HEK293 (cell line): Measurements from ENCODE around the gene MDP1.

Source experiments
- CTCF ChIA-PET: fragments of 350-600 bp; formaldehyde crosslinking; extraction: SDS; loops from one replicate; lab custom pipeline; 2021; ENCODE audit warnings: antibody characterized with exemption; lab: Yijun Ruan, JAX
- POLR2A ChIA-PET: fragments of 300-600 bp; formaldehyde crosslinking; extraction: SDS; loops from one replicate; lab custom pipeline; 2020; ENCODE audit warnings: antibody characterized with exemption, inconsistent platforms; lab: Yijun Ruan, JAX
- H3K27ac ChIP-seq: fragments of 200-500 bp; sonication (Bioruptor generic); 2 replicates; pipeline ENCODE4 v1.5.1; 2014; ENCODE audit warnings: low read depth, low read length, control low read depth, inconsistent platforms; ENCODE audit errors: extremely low read depth
- H3K36me3 ChIP-seq, 2 experiments: fragments of 200-500 bp in 1 of 2; sonication (Bioruptor generic) in 1 of 2; 1 replicate in 1 of 2; 2 replicates in 1 of 2; pipeline ENCODE4 v1.5.1; 2014 to 2017; ENCODE audit warnings: inconsistent platforms in 2 of 2, low read length in 2 of 2; ENCODE audit not compliant: control insufficient read depth in 2 of 2, insufficient read depth in 1 of 2
- H3K4me1 ChIP-seq: fragments of 200-500 bp; sonication (Bioruptor generic); 2 replicates; pipeline ENCODE4 v1.5.1; 2014; ENCODE audit warnings: mild to moderate bottlenecking, low read length, inconsistent platforms; ENCODE audit not compliant: control insufficient read depth, insufficient read depth
- H3K4me3 ChIP-seq: 2 replicates; pipeline ENCODE4 v1.5.1; 2011; ENCODE audit warnings: low read depth, mild to moderate bottlenecking, control low read depth, low read length, moderate library complexity
- H3K9me3 ChIP-seq: fragments of 200-500 bp; sonication (Bioruptor generic); 2 replicates; pipeline ENCODE4 v1.5.1; 2014; ENCODE audit warnings: low read depth, low read length, inconsistent platforms; ENCODE audit not compliant: control insufficient read depth, insufficient read depth
- GLI4 ChIP-seq: fragments of 450-650 bp; formaldehyde crosslinking; IDR thresholded peaks from 2 replicates; pipeline ENCODE4 v1.5.1; 2016; ENCODE audit warnings: missing biosample characterization, missing genetic modification characterization
- GLIS1 ChIP-seq: fragments of 450-650 bp; formaldehyde crosslinking; IDR thresholded peaks from 2 replicates; pipeline ENCODE4 v1.5.1; 2016; ENCODE audit warnings: missing biosample characterization, missing genetic modification characterization
- MYNN ChIP-seq: fragments of 450-650 bp; formaldehyde crosslinking; IDR thresholded peaks from 2 replicates; pipeline ENCODE4 v1.5.1; 2016; ENCODE audit warnings: missing biosample characterization, missing genetic modification characterization, borderline replicate concordance
- OVOL3 ChIP-seq: fragments of 450-650 bp; formaldehyde crosslinking; IDR thresholded peaks from 2 replicates; pipeline ENCODE4 v1.5.1; 2016; ENCODE audit warnings: missing biosample characterization, missing genetic modification characterization
- SCRT2 ChIP-seq: fragments of 450-650 bp; formaldehyde crosslinking; IDR thresholded peaks from 2 replicates; pipeline ENCODE4 v1.5.1; 2016; ENCODE audit warnings: missing biosample characterization, missing genetic modification characterization
- SETDB1 ChIP-seq: IDR thresholded peaks from one replicate; pipeline ENCODE4 v1.6.1; 2017; ENCODE audit warnings: mild to moderate bottlenecking, low read length, moderate library complexity, mixed read lengths; ENCODE audit not compliant: insufficient read length
- ZBTB17 ChIP-seq: fragments of 450-650 bp; formaldehyde crosslinking; IDR thresholded peaks from 2 replicates; pipeline ENCODE4 v1.5.1; 2016; ENCODE audit warnings: missing biosample characterization, missing genetic modification characterization
- ZBTB48 ChIP-seq: fragments of 450-650 bp; formaldehyde crosslinking; IDR thresholded peaks from 2 replicates; pipeline ENCODE4 v1.5.1; 2016; ENCODE audit warnings: missing biosample characterization, missing genetic modification characterization
- ZNF114 ChIP-seq: fragments of 450-650 bp; formaldehyde crosslinking; IDR thresholded peaks from 2 replicates; pipeline ENCODE4 v1.5.0; 2017; ENCODE audit warnings: missing biosample characterization, missing genetic modification characterization
- ZNF140 ChIP-seq: fragments of 450-650 bp; formaldehyde crosslinking; IDR thresholded peaks from 2 replicates; pipeline ENCODE4 v1.5.1; 2016; ENCODE audit warnings: missing biosample characterization, missing genetic modification characterization
- ZNF311 ChIP-seq: fragments of 450-650 bp; formaldehyde crosslinking; IDR thresholded peaks from 2 replicates; pipeline ENCODE4 v1.5.1; 2017; ENCODE audit warnings: missing biosample characterization, missing genetic modification characterization, borderline replicate concordance
- ZNF394 ChIP-seq: fragments of 450-650 bp; formaldehyde crosslinking; IDR thresholded peaks from 2 replicates; pipeline ENCODE4 v1.5.1; 2016; ENCODE audit warnings: missing biosample characterization, missing genetic modification characterization, mild to moderate bottlenecking, moderate library complexity, borderline replicate concordance
- TF ChIP-seq, protein P1 (sequence below): fragments of 450-650 bp; formaldehyde crosslinking; IDR thresholded peaks from 2 replicates; pipeline ENCODE4 v1.5.1; 2016; ENCODE audit warnings: missing biosample characterization, missing genetic modification characterization
- TF ChIP-seq, protein P2 (sequence below): fragments of 450-650 bp; formaldehyde crosslinking; IDR thresholded peaks from 2 replicates; pipeline ENCODE4 v1.5.1; 2016; ENCODE audit warnings: missing biosample characterization, missing genetic modification characterization, borderline replicate concordance
- TF ChIP-seq, protein P3 (sequence below): fragments of 450-650 bp; formaldehyde crosslinking; IDR thresholded peaks from 2 replicates; pipeline ENCODE4 v1.5.0; 2017; ENCODE audit warnings: missing biosample characterization, missing genetic modification characterization, borderline replicate concordance
- TF ChIP-seq, protein P4 (sequence below): fragments of 450-650 bp; formaldehyde crosslinking; IDR thresholded peaks from 2 replicates; pipeline ENCODE4 v1.5.1; 2017; ENCODE audit warnings: missing biosample characterization, missing genetic modification characterization

Gene MDP1

DNA sequence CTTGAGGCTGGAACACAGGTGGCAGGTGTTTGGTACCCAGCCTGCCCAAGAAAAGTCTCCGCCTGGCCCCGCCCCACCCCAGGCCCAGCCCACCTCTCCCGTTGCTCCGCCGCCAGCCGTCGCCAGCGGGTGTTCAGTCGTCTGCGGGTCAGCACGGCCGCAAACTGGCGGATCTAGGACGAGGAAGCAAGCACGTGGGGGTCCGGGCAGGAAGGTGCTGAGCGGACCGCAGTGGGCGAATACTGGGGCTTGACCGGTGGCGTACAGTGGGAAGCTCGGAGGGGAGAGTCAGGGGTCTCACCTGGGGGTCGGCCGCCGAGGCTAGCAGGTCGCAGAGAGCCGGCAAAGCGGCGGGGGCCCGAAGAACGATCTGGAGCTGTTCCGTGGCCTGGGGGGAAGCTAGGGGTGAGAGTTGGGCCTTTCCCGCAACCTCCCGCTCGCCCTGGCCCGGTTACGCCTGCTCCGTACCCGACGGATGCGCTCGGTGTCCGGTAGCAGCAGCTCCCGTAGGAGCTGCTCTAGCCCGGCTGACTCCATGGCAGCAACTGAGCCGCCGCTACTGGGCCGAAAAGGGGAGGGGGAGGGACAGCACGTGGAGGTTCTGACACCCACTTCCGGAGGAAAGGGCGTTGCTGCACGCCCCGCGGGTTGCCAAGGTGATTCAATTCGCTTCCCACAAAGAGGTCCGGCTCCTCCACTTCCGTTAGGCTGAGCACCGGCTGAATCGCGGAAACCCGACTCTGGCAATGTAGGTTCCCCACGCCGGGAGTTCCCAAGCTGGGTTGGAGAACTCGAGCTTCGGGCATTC is 27.4 kb downstream of the MDP1 start, which contains the start of gene IPO4 (continued):
- TF ChIP-seq GLI4 (tag by site-specific recombination): peak; percentile 63; the same call in 1 of the 2 replicates
- TF ChIP-seq, protein P1, sequence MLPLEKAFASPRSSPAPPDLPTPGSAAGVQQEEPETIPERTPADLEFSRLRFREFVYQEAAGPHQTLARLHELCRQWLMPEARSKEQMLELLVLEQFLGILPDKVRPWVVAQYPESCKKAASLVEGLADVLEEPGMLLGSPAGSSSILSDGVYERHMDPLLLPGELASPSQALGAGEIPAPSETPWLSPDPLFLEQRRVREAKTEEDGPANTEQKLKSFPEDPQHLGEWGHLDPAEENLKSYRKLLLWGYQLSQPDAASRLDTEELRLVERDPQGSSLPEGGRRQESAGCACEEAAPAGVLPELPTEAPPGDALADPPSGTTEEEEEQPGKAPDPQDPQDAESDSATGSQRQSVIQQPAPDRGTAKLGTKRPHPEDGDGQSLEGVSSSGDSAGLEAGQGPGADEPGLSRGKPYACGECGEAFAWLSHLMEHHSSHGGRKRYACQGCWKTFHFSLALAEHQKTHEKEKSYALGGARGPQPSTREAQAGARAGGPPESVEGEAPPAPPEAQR: 0 out of 2 replicates have a peak, but pooled peaks have one; percentile 83
- no peak for TF ChIP-seq ZNF140
- peak; percentile 77; the same call in 1 of the 2 replicates for TF ChIP-seq ZNF394
- no peak for TF ChIP-seq SETDB1
- TF ChIP-seq ZNF114 (tag by site-specific recombination): no peak

DNA sequence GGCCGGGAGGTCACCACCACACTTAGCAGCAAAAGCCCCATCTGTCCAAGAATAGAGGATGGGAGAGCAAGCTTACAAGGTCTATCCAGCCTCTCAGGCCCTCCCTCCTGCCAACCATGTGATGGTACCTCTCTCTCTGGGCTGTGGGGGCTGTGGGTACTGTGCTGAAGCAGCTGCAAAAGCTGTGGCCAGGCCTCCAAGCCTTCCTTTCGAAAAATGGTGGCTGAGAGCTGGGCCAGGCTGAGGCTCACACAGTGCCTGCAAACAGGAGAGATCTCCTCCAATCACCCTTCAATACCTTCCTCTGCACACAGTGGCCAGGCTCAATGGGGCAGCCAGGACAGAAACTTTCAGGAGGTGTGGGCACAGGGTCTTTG is 28.3 kb downstream of the MDP1 start:
- Histone ChIP-seq H3K27ac (no peak overlapping the region), H3K4me3 (peak overlapping the region; percentile 84; the same call in 1 of the 2 replicates), H3K4me1 (peaks cover 7% of the 10 kb centered on the region; the same call in 1 of the 2 replicates), H3K36me3 (peaks cover 6 to 81% of the 10 kb centered on the region in 2 experiments), H3K9me3 (no peaks in the 10 kb centered on the region)
- no peak for TF ChIP-seq OVOL3 (tag by site-specific recombination)
- no peak for TF ChIP-seq ZBTB48 (tag by site-specific recombination)
- no peak for TF ChIP-seq ZNF311 (tag by site-specific recombination)
- TF ChIP-seq SCRT2 (tag by site-specific recombination): no peak
- no peak for TF ChIP-seq GLIS1 (tag by site-specific recombination)
- TF ChIP-seq MYNN: no peak
- TF ChIP-seq, protein P2, sequence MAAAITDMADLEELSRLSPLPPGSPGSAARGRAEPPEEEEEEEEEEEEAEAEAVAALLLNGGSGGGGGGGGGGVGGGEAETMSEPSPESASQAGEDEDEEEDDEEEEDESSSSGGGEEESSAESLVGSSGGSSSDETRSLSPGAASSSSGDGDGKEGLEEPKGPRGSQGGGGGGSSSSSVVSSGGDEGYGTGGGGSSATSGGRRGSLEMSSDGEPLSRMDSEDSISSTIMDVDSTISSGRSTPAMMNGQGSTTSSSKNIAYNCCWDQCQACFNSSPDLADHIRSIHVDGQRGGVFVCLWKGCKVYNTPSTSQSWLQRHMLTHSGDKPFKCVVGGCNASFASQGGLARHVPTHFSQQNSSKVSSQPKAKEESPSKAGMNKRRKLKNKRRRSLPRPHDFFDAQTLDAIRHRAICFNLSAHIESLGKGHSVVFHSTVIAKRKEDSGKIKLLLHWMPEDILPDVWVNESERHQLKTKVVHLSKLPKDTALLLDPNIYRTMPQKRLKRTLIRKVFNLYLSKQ: no peak
- TF ChIP-seq, protein P3, sequence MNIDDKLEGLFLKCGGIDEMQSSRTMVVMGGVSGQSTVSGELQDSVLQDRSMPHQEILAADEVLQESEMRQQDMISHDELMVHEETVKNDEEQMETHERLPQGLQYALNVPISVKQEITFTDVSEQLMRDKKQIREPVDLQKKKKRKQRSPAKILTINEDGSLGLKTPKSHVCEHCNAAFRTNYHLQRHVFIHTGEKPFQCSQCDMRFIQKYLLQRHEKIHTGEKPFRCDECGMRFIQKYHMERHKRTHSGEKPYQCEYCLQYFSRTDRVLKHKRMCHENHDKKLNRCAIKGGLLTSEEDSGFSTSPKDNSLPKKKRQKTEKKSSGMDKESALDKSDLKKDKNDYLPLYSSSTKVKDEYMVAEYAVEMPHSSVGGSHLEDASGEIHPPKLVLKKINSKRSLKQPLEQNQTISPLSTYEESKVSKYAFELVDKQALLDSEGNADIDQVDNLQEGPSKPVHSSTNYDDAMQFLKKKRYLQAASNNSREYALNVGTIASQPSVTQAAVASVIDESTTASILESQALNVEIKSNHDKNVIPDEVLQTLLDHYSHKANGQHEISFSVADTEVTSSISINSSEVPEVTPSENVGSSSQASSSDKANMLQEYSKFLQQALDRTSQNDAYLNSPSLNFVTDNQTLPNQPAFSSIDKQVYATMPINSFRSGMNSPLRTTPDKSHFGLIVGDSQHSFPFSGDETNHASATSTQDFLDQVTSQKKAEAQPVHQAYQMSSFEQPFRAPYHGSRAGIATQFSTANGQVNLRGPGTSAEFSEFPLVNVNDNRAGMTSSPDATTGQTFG (tag by site-specific recombination): no peak
- TF ChIP-seq ZBTB17 (tag by site-specific recombination): no peak
- ChIA-PET CTCF (interaction anchor here (0.6 to 3.0 kb wide), 2 partner anchors 26 to 211 kb away, joined by 3 to 12 read pairs; partner anchors contain the start of gene IRF9), POLR2A (interaction anchor here (1.0 to 2.0 kb wide), 3 partner anchors 8 to 51 kb away, joined by 4 to 10 read pairs (median 5); partner anchors contain the start of genes CHMP4A, PSME1 and TM9SF1)

DNA sequence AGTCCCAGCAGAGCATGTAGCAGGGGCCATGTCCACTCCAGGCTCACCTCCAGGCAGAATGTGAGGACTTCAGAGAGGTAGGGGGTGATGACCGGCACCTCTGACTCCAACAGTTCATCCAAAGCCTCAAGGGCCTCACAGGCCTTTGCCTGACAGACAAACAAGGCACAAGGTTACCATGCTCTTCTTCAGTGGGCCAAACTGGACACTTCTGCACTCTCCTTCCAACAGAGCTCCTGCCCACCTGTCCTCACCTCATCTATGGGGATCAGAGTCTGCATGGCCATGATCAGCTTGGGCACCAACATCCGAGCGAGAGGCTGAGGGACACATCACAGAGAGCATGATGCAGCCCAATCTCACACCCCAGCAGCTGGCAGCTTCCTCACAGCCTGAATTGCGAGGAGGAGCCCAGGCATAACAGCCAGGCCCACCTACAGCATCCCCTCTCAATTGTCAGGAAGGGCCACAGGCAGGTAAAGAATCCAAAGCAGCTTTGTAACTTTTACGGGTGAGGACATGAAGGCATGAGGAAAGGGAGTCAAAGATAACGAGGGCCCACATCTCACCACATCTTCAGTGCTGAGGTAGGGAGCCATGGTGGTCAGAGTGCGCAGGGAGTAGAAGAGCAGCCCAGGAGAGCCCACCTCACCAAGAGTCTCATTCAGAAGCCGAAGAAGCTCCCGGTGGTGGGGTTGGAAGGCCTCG is 28.9 kb downstream of the MDP1 start:
- peaks cover 5 to 81% of the 10 kb centered on the region in 2 experiments for H3K36me3 ChIP-seq
- ChIA-PET POLR2A (interaction anchor here (1.0 to 2.0 kb wide), 2 partner anchors 8 to 27 kb away, joined by 4 to 5 read pairs; partner anchors contain the start of genes CHMP4A and TM9SF1), CTCF (interaction anchor here (0.6 to 3.0 kb wide), 2 partner anchors 26 to 211 kb away, joined by 3 to 12 read pairs; partner anchors contain the start of gene IRF9)
- no peak overlapping the region for H3K27ac ChIP-seq
- H3K9me3 ChIP-seq: no peaks in the 10 kb centered on the region
- H3K4me3 ChIP-seq: no peak overlapping the region
- H3K4me1 ChIP-seq: peaks cover 7% of the 10 kb centered on the region; the same call in 1 of the 2 replicates
- TF ChIP-seq, protein P4, sequence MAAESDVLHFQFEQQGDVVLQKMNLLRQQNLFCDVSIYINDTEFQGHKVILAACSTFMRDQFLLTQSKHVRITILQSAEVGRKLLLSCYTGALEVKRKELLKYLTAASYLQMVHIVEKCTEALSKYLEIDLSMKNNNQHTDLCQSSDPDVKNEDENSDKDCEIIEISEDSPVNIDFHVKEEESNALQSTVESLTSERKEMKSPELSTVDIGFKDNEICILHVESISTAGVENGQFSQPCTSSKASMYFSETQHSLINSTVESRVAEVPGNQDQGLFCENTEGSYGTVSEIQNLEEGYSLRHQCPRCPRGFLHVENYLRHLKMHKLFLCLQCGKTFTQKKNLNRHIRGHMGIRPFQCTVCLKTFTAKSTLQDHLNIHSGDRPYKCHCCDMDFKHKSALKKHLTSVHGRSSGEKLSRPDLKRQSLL: no peak
